ENCODE results near the gene MRPL23. TPM values are rescaled to one million over a fixed set of nuclear protein-coding genes. Genes with fewer than 3 reads are reported as not detected.

Gene MRPL23
- 100 to 1,000 TPM in 5 of 9 donors, 10 to 100 TPM in 4; 59.3 to 282 (median 155) TPM for total RNA-seq
- 1,000 to 10,000 TPM in 1 of 3 donors, 100 to 1,000 TPM in 1, 10 to 100 TPM in 1; 52.2 to 1,024 (median 323) TPM for polyA plus RNA-seq
- long read RNA-seq, donor 1, transcript MRPL23-205 (5 exons, 736 nt) = major isoform, 51 of 116 reads
- long read RNA-seq, donor 1, partial matches to known transcripts = 13 of 116 reads
- long read RNA-seq, donor 1, other reads (novel, unspliced or antisense) = 50 of 116 reads
- long read RNA-seq, donor 2, transcript MRPL23-205 (5 exons, 736 nt) = major isoform, 37 of 49 reads
- long read RNA-seq, donor 2, partial matches to known transcripts = 6 of 49 reads
- long read RNA-seq, donor 2, other reads (novel, unspliced or antisense) = 6 of 49 reads
- long read RNA-seq, donor 3, transcript MRPL23-205 (5 exons, 736 nt) = major isoform, 40 of 9,253 reads
- long read RNA-seq, donor 3, partial matches to known transcripts = 8,963 of 9,253 reads
- long read RNA-seq, donor 3, other reads (novel, unspliced or antisense) = 247 of 9,253 reads
- long read RNA-seq, donor 4, transcript MRPL23-205 (5 exons, 736 nt) = major isoform, 90 of 104 reads
- long read RNA-seq, donor 4, partial matches to known transcripts = 4 of 104 reads
- long read RNA-seq, donor 4, other reads (novel, unspliced or antisense) = 10 of 104 reads
- long read RNA-seq, donor 5, transcript MRPL23-205 (5 exons, 736 nt) = major isoform, 80 of 99 reads
- long read RNA-seq, donor 5, partial matches to known transcripts = 12 of 99 reads
- long read RNA-seq, donor 5, other reads (novel, unspliced or antisense) = 7 of 99 reads
- long read RNA-seq, donor 6, transcript MRPL23-205 (5 exons, 736 nt) = major isoform, 20 of 25 reads
- long read RNA-seq, donor 6, partial matches to known transcripts = 3 of 25 reads
- long read RNA-seq, donor 6, other reads (novel, unspliced or antisense) = 2 of 25 reads
- long read RNA-seq, donor 7, transcript MRPL23-205 (5 exons, 736 nt) = major isoform, 29 of 7,884 reads
- long read RNA-seq, donor 7, partial matches to known transcripts = 7,224 of 7,884 reads
- long read RNA-seq, donor 7, other reads (novel, unspliced or antisense) = 630 of 7,884 reads
- long read RNA-seq, donor 8, transcript MRPL23-205 (5 exons, 736 nt) = major isoform, 79 of 20,055 reads
- long read RNA-seq, donor 8, partial matches to known transcripts = 18,587 of 20,055 reads
- long read RNA-seq, donor 8, other reads (novel, unspliced or antisense) = 1,388 of 20,055 reads
- long read RNA-seq, donor 9, transcript MRPL23-205 (5 exons, 736 nt) = major isoform, 48 of 6,430 reads
- long read RNA-seq, donor 9, partial matches to known transcripts = 6,090 of 6,430 reads
- long read RNA-seq, donor 9, other reads (novel, unspliced or antisense) = 292 of 6,430 reads
- long read RNA-seq, donor 10, transcript MRPL23-205 (5 exons, 736 nt) = major isoform, 28 of 12,643 reads
- long read RNA-seq, donor 10, partial matches to known transcripts = 11,924 of 12,643 reads
- long read RNA-seq, donor 10, other reads (novel, unspliced or antisense) = 689 of 12,643 reads

GRCh38 chr11:1946812-1947484 lies at the start of gene MRPL23:
Gene MRPL23, plus strand, starts transcription at chr11:1947332. Its CDS starts 31 bp downstream, at chr11:1947363.
- Histone ChIP-seq H3K4me3 (no peak within 1 kb of the TSS), H3K27ac (no peak within 1 kb of the TSS), H3K4me1 (replicated peaks in 1 of 2) (no peaks in the 10 kb centered on the region), H3K27me3 (no peaks in the 10 kb centered on the region), H3K9me3 (replicated peaks in 1 of 3) (no peaks in the 10 kb centered on the region), H3K36me3 (replicated peaks in 1 of 2) (no peaks in the 10 kb centered on the region)
- TF ChIP-seq CTCF (IDR thresholded peaks at IDR 0.05) (no peak), POLR2A (IDR thresholded peaks at IDR 0.05) (no peak)
- intact Hi-C loops (cut with DNase I) = loop anchor here in 1 of 2 donors (10.0 kb wide), 1 partner anchor 52 kb away; the partner anchor contains the start of gene PRR33
- WGBS, 4 donors = 0% methylated on average over 6 of the region's 85 CpGs; no CpG with 5 or more reads in 3 of the 4 donors
- peak in 1 of 7 donors; percentile 10 for DNase-seq

DNA sequence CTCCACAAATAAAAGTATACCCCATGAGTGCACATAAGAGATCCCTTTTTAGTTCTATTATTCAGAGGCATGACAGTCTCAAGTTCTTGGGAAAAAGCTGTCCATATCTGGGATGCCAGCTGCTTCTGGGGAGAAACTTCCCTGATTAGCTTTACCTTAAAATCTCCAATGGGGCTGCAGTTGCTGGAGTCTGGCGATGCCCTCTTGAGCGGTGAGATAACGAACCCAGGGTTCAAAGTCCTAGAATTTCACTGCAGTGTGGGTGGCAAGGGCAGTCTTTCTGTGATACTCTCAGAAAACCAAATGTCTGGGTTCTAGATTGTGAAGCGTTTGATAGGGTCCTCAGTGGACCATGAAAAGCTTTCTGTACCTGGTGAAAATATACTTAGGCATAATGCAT lies 48.0 kb upstream of the MRPL23 start:
- intact Hi-C loops (cut with DNase I) = loop anchor here (5.0 to 10.0 kb wide), 2 partner anchors 43 to 46 kb away; partner anchors contain the start of gene MRPL23 (in 1 of the 2)
- H3K27ac ChIP-seq = no peak overlapping the region
- no peak overlapping the region for H3K4me3 ChIP-seq
- H3K36me3 ChIP-seq (replicated peaks in 1 of 2) = no peaks in the 10 kb centered on the region
- no peak for DNase-seq
- H3K9me3 ChIP-seq (replicated peaks in 1 of 3) = no peaks in the 10 kb centered on the region
- H3K4me1 ChIP-seq (replicated peaks in 1 of 2) = no peaks in the 10 kb centered on the region
- TF ChIP-seq POLR2A (IDR thresholded peaks at IDR 0.05) (no peak), CTCF (IDR thresholded peaks at IDR 0.05) (no peak)
- no peaks in the 10 kb centered on the region for H3K27me3 ChIP-seq
- 85 to 100% (median 94%) methylated on average over 4 of the region's 4 CpGs for WGBS, 4 donors

DNA sequence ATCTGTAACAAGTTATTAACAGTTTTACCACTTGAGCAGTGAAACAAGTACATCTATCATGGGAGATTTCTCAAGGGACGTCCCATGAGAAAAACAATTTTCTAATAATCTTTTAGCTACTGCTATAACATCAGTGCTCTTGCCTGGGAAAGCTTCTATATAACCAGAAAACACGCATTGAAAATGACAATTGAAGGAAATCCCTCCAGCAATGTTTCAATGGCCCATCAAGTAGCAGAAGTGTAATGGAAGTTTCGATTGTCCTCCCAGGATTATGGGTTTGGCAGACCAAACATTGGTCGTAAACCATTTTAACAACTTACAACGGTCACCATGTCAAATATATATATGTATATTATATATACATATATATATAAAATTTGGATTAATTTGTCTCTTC lies 47.4 kb upstream of the MRPL23 start:
- Histone ChIP-seq H3K27ac (no peak overlapping the region), H3K27me3 (no peaks in the 10 kb centered on the region), H3K4me3 (no peak overlapping the region), H3K4me1 (replicated peaks in 1 of 2) (no peaks in the 10 kb centered on the region), H3K36me3 (replicated peaks in 1 of 2) (no peaks in the 10 kb centered on the region), H3K9me3 (replicated peaks in 1 of 3) (no peaks in the 10 kb centered on the region)
- intact Hi-C loops (cut with DNase I) = loop anchor here (5.0 to 10.0 kb wide), 2 partner anchors 43 to 45 kb away; partner anchors contain the start of gene MRPL23 (in 1 of the 2)
- TF ChIP-seq POLR2A (IDR thresholded peaks at IDR 0.05) = no peak
- TF ChIP-seq CTCF (IDR thresholded peaks at IDR 0.05) = no peak
- 79 to 86% (median 83%) methylated on average over 5 of the region's 5 CpGs for WGBS, 4 donors
- no peak for DNase-seq

Data from adrenal gland (tissue), 19 donors.